HepG2 (cell line): ENCODE results near the gene BEGAIN. TPM values are rescaled to one million over a fixed set of nuclear protein-coding genes. Genes with fewer than 3 reads are reported as not detected.

Experiments
- ATAC-seq: fragments of 200-7000 bp; cut with Tn5 transposase; 3 replicates; pipeline ENCODE4 v1.9.1; 2020; ENCODE audit warnings: mild to moderate bottlenecking, moderate library complexity
- BruUV-seq: library from RNA; stranded (reverse); fragments of 400-500 nt; replicated peaks from 2 replicates; lab custom pipeline; 2021; lab: Mats Ljungman, UMichigan
- CTCF ChIA-PET: fragments of 300-600 bp; formaldehyde crosslinking; extraction: SDS; loops from one replicate; lab custom pipeline; 2021; ENCODE audit warnings: low total read pairs, inconsistent platforms, low intra/inter-chr PET ratio; lab: Yijun Ruan, JAX
- POLR2A ChIA-PET: fragments of 350-600 bp; sonication (Branson Sonifier 250); formaldehyde crosslinking; loops from one replicate; lab custom pipeline; 2020; ENCODE audit warnings: antibody characterized with exemption, inconsistent platforms; lab: Yijun Ruan, JAX
- DNase-seq: peaks from one replicate; pipeline ENCODE4 v3.0.0-alpha.2; 2015; ENCODE audit warnings: low spot score
- FAIRE-seq: peaks from 3 replicates; lab custom pipeline; 2011; peaks lifted over from hg19 to GRCh38; lab: Jason Lieb, UNC
- H2AFZ ChIP-seq: one replicate; pipeline ENCODE4 v1.6.1; 2011; ENCODE audit warnings: low read length, inconsistent platforms
- H3K27ac ChIP-seq: fragments of 300-600 bp; 3 replicates; pipeline ENCODE4 v1.8.0; 2011; ENCODE audit warnings: mixed run types, mild to moderate bottlenecking, mixed read lengths, low read length, inconsistent platforms; ENCODE audit not compliant: insufficient read depth; ENCODE audit errors: extremely low read length
- H3K27me3 ChIP-seq, 2 experiments: fragments of 200-600 bp in 1 of 2; 2 replicates in 1 of 2; 3 replicates in 1 of 2; pipeline versions ENCODE4 v1.6.0 to v1.8.0; 2011; ENCODE audit warnings: low read length in 2 of 2, mild to moderate bottlenecking in 2 of 2, moderate library complexity in 2 of 2, inconsistent platforms in 1 of 2; ENCODE audit not compliant: insufficient read depth in 2 of 2, control insufficient read depth in 1 of 2
- H3K36me3 ChIP-seq, 2 experiments: fragments of 200-600 bp in 1 of 2; replicated peaks in 1 of 2; 2 replicates in 1 of 2; 3 replicates in 1 of 2; pipeline versions ENCODE4 v1.5.1 to v1.8.0; 2011; ENCODE audit warnings: low read length in 2 of 2, inconsistent platforms in 1 of 2; ENCODE audit not compliant: insufficient read depth in 2 of 2, control insufficient read depth in 1 of 2
- H3K4me1 ChIP-seq: 2 replicates; pipeline ENCODE4 v1.5.1; 2012; ENCODE audit warnings: low read length, inconsistent platforms; ENCODE audit not compliant: insufficient read depth
- H3K4me2 ChIP-seq: 2 replicates; pipeline ENCODE4 v1.6.0; 2011; ENCODE audit warnings: low read depth, low read length, inconsistent platforms
- H3K4me3 ChIP-seq, 3 experiments: fragments of 200-600 bp in 1 of 3; sonication (generic), shearing (Covaris generic) in 1 of 3; replicated peaks in 1 of 3; 2 replicates each; pipeline ENCODE4 v1.5.1; 2011 to 2016; ENCODE audit warnings: low read length in 3 of 3, inconsistent platforms in 2 of 3, low read depth in 2 of 3, mild to moderate bottlenecking in 2 of 3, control low read depth in 1 of 3, mixed read lengths in 1 of 3; ENCODE audit not compliant: insufficient read depth in 1 of 3
- H3K79me2 ChIP-seq: one replicate; pipeline ENCODE4 v1.6.1; 2011; ENCODE audit warnings: low read length, inconsistent platforms; ENCODE audit not compliant: insufficient read depth
- H3K9ac ChIP-seq: 2 replicates; pipeline ENCODE4 v1.6.0; 2011; ENCODE audit warnings: mild to moderate bottlenecking, low read depth, low read length, inconsistent platforms; ENCODE audit not compliant: insufficient read depth
- H3K9me3 ChIP-seq: 2 replicates; pipeline ENCODE4 v1.5.1; 2012; ENCODE audit warnings: mild to moderate bottlenecking, low read length
- H4K20me1 ChIP-seq: 2 replicates; pipeline ENCODE4 v1.6.0; 2011; ENCODE audit warnings: inconsistent platforms, mild to moderate bottlenecking, low read length, moderate library complexity; ENCODE audit not compliant: insufficient read depth
- ARHGAP35 ChIP-seq: sonication (generic); formaldehyde crosslinking; IDR thresholded peaks from 2 replicates; pipeline ENCODE4 v1.9.0; 2022; ENCODE audit warnings: mild to moderate bottlenecking, inconsistent platforms, moderate library complexity, missing genetic modification reagents, borderline replicate concordance
- FOXJ3 ChIP-seq: sonication (generic); formaldehyde crosslinking; IDR thresholded peaks from 2 replicates; pipeline ENCODE4 v1.4.0; 2020; ENCODE audit warnings: missing genetic modification reagents, mild to moderate bottlenecking, borderline replicate concordance
- PHF21A ChIP-seq: sonication (generic); formaldehyde crosslinking; IDR thresholded peaks from 2 replicates; pipeline ENCODE4 v1.5.0; 2020; ENCODE audit warnings: mild to moderate bottlenecking, missing genetic modification reagents
- RARA ChIP-seq: IDR thresholded peaks from 2 replicates; pipeline ENCODE4 v1.6.1; 2016; ENCODE audit warnings: missing genetic modification reagents, missing compliant biosample characterization
- STAT6 ChIP-seq: sonication (generic); formaldehyde crosslinking; IDR thresholded peaks from 2 replicates; pipeline ENCODE4 v1.4.0; 2020; ENCODE audit warnings: missing genetic modification reagents, mild to moderate bottlenecking, borderline replicate concordance
- THAP7 ChIP-seq: sonication (generic); formaldehyde crosslinking; IDR thresholded peaks from 2 replicates; pipeline ENCODE4 v1.8.1; 2023; ENCODE audit warnings: mild to moderate bottlenecking, missing genetic modification reagents
- ZC3H4 ChIP-seq: sonication (generic); formaldehyde crosslinking; IDR thresholded peaks from 2 replicates; pipeline ENCODE4 v1.4.0; 2020; ENCODE audit warnings: missing genetic modification reagents, borderline replicate concordance
- ZNF768 ChIP-seq: sonication (generic); formaldehyde crosslinking; IDR thresholded peaks from 2 replicates; pipeline ENCODE4 v1.4.0; 2020; ENCODE audit warnings: missing genetic modification reagents
- ZNF841 ChIP-seq: sonication (generic); formaldehyde crosslinking; IDR thresholded peaks from 2 replicates; pipeline ENCODE4 v1.8.1; 2023; ENCODE audit warnings: missing genetic modification reagents, borderline replicate concordance
- ZSCAN30 ChIP-seq: sonication (generic); formaldehyde crosslinking; IDR thresholded peaks from 2 replicates; pipeline ENCODE4 v1.5.0; 2020; ENCODE audit warnings: mild to moderate bottlenecking, missing genetic modification reagents
- WGBS: methylation state at CpG from one replicate; pipeline ENCODE4 v1.1.6; 2017; ENCODE audit warnings: low lambda C conversion rate; 5-methylcytosine and 5-hydroxymethylcytosine counted together
- in situ Hi-C: cut with HindIII; loops from 2 replicates; pipeline ENCODE4 v1.10.0; 2017; ENCODE audit warnings: low pct_unique_long_range_greater_than_20kb; ENCODE audit not compliant: extremely low pct_ligation_motif_present
- intact Hi-C: fragments of 100-400 bp; cut with micrococcal nuclease; formaldehyde crosslinking; loops from one replicate; pipeline ENCODE4 v1.10.0; 2022; ENCODE audit not compliant: unreplicated experiment
- polyA plus RNA-seq, 8 experiments: library from polyadenylated mRNA; depleted of rRNA in 3 of 8; stranded (reverse) in 7 of 8; unstranded in 1 of 8; fragments of >200 nt; fragmentation: Illumina TruSeq in 4 of 8; extraction: Trizol in 4 of 8; gene quantifications; 2 replicates each; pipeline versions ENCODE4 v1.2.1 to v1.2.3, GENCODE V29; 2011 to 2016; ENCODE audit warnings: low read depth in 4 of 8, missing spikeins in 1 of 8, mixed read lengths in 1 of 8; ENCODE audit not compliant: insufficient read depth in 1 of 8
- total RNA-seq, 5 experiments: library from RNA; depleted of rRNA; stranded (reverse); fragments of >200 nt; fragmentation: Illumina TruSeq; extraction: Trizol; gene quantifications; 2 replicates each; pipeline ENCODE4 v1.2.3, GENCODE V29; 2016; ENCODE audit warnings: low read depth in 1 of 5

Gene BEGAIN
- total and polyA plus RNA-seq, 2 of the 13 experiments (the other 11 are each of a cell fraction or from before 2014, with no cell fraction given), result not detected

- no peak for TF ChIP-seq THAP7
- TF ChIP-seq PHF21A, result no peak
- TF ChIP-seq RARA, result peak; percentile 73
- TF ChIP-seq, all 625 proteins: peak for 1
- in situ Hi-C loops, result no loop called here
- Histone ChIP-seq H3K27ac (no peak overlapping the region), H3K9me3 (no peaks in the 10 kb centered on the region), H3K79me2 (no peaks in the 10 kb centered on the region), H2AFZ (no peak overlapping the region), H3K4me1 (peaks cover 12% of the 10 kb centered on the region), H3K4me3 (no peak overlapping the region), H3K27me3 (peaks cover 4 to 55% of the 10 kb centered on the region in 2 experiments), H4K20me1 (no peaks in the 10 kb centered on the region), H3K9ac (no peak overlapping the region), H3K36me3 (no peaks in the 10 kb centered on the region), H3K4me2 (peak overlapping the region; percentile 32; the same call in 1 of the 2 replicates)
- ChIA-PET POLR2A (no interaction called here), CTCF (no interaction called here)
- FAIRE-seq (no peak), DNase-seq (no peak), ATAC-seq (peak; percentile 29; the same call in 2 of the 3 replicates)
- intact Hi-C loops, result no loop called here
- no TSS peak for BruUV-seq
- WGBS, result 44% methylated on average over 7 of the region's 10 CpGs
Measured at GRCh38 chr14:100616854-100617409, 29.7 kb upstream of the BEGAIN start.

- BruUV-seq, result no TSS peak
- Histone ChIP-seq H3K4me2 (no peak overlapping the region), H3K9me3 (no peaks in the 10 kb centered on the region), H3K27ac (no peak overlapping the region), H4K20me1 (no peaks in the 10 kb centered on the region), H3K79me2 (no peaks in the 10 kb centered on the region), H3K27me3 (peaks cover 4 to 53% of the 10 kb centered on the region in 2 experiments), H3K4me1 (peaks cover 12% of the 10 kb centered on the region), H3K4me3 (no peak overlapping the region), H2AFZ (no peak overlapping the region), H3K36me3 (no peaks in the 10 kb centered on the region), H3K9ac (no peak overlapping the region)
- POLR2A ChIA-PET, result no interaction called here
- WGBS, result 70% methylated on average over 24 of the region's 25 CpGs
- intact Hi-C loops, result no loop called here
- FAIRE-seq, result no peak
- no peak for ATAC-seq
- TF ChIP-seq ARHGAP35 (CRISPR knock-in tag), result no peak
- no peak for TF ChIP-seq ZC3H4 (CRISPR knock-in tag)
- no peak for TF ChIP-seq STAT6 (CRISPR knock-in tag)
- TF ChIP-seq FOXJ3 (CRISPR knock-in tag), result no peak
- no peak for TF ChIP-seq ZNF768 (CRISPR knock-in tag)
- no peak for TF ChIP-seq ZSCAN30
- no peak for TF ChIP-seq ZNF841
- no peak for DNase-seq
- CTCF ChIA-PET, result no interaction called here
- in situ Hi-C loops, result no loop called here
Measured at GRCh38 chr14:100615736-100616695, 28.8 kb upstream of the BEGAIN start.
